CD4-positive, alpha-beta T cell treated with Interleukin-2 at 100 ng/mL for 4 hours (primary cell): Measurements from ENCODE around the gene GPX4.

Experiments
- DNase-seq: peaks from one replicate; pipeline ENCODE4 v3.0.0-alpha.2; 2020; ENCODE audit warnings: low spot score

The GPX4 gene

GRCh38 chr19:1130771-1131717 lies 27.2 kb downstream of the GPX4 start:
- peak; percentile 56 for DNase-seq

- DNase-seq: peak; percentile 87
Measured at GRCh38 chr19:1131718-1132551, 28.1 kb downstream of the GPX4 start.

DNA sequence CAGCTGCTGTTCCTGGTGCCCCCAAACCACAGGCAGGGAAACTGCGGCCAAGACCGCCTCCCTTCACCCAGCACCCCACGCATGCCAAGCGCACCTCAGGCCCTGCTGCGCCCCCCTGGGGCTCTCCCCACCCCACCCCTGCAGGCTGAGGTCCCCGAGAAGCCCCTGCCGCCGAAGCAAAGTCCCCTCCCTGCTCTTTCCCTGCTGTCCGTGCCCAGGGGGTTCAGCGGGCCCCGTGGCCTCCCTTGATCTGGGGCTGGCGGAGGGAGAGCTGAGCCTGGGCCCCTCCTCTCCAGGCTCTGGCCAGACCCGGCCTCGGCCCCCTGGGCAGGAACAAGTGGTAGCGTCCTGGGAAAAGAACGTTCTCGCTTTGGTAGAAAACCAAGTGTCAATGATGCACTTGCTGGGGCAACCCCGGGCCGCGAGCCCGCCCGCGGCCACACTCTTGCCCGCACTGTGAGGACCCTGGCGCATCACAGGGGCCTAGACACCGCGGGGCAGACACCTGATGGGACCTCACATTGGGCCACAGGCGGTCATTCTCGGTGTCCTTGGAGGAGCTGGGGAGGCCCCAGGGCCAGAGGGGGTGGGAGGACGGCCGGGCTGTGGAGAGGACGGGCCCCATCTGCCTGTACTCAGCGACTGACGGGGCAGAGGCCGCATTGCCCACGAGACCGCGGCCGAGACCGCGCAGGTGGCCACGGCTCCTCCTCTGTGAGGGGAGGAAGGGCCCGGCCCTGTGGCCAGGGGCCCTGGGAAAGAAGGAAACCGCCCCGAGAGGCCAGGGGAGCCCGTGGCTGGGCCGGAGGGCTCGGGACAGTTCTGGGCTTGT lies 29.0 kb downstream of the GPX4 start:
- DNase-seq: peak; percentile 5

GRCh38 chr19:1133471-1133929 lies 29.7 kb downstream of the GPX4 start:
- peak; percentile 85 for DNase-seq

GRCh38 chr19:1134431-1134830 lies 30.6 kb downstream of the GPX4 start:
- DNase-seq: no peak

- DNase-seq: no peak
Measured at GRCh38 chr19:1135454-1135853, 31.7 kb downstream of the GPX4 start.

DNA sequence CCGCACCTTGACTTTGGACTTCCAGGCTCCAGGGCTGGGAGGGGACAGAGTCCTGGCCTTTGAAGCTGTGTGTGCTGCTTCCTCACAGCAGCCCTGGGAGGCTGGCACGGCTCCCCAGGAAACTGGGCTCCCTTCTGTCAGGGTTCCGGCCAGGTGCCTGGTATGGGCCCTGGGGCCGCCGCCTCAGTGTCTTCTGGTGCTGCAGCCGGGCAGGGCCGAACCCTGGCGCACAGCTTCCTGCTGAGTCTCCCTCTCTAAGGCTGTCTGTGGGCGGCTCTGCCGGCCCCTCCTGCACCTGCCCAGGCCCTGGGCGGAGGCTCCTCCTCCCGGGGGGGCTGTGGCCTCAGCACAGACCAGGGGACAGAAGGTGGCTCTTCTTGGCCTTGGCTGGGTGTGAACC lies 32.4 kb downstream of the GPX4 start:
- DNase-seq: no peak

DNA sequence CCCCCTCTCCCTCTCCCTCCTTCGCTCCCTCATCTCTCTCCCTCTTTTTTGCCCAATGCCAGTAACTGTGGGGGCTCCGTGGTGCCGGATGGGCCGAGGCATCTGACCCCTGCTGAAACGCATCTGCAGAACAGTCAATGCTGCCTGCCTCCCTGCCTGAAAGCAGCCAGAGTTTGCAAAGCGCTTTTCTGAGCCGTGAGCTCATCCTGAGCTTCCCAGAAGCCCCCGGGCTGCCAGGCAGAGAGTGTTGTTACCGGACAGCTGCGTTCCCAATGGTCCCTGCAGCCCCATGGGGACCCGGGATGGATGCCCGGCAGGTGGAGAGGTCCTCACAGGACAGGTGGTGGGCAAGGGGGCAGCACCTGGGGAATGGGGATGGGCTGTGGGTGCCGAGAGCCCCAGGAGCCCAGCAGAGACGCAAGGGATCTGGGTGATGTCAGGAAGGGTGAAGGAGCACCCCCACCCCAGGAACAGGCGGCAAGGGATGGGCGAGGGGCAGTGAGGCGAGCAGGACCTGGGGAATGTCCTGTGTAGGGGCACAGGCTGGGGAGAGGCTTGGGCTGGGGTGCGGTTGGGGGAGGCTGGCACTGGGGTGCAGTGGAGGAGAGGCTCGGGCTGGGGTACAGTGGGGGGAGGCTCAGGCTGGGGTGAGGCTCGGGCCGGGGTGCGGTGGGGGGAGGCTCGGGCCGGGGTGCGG lies 33.0 kb downstream of the GPX4 start:
- DNase-seq: no peak

- no peak for DNase-seq
Measured at GRCh38 chr19:1138121-1138520, 34.3 kb downstream of the GPX4 start.

DNA sequence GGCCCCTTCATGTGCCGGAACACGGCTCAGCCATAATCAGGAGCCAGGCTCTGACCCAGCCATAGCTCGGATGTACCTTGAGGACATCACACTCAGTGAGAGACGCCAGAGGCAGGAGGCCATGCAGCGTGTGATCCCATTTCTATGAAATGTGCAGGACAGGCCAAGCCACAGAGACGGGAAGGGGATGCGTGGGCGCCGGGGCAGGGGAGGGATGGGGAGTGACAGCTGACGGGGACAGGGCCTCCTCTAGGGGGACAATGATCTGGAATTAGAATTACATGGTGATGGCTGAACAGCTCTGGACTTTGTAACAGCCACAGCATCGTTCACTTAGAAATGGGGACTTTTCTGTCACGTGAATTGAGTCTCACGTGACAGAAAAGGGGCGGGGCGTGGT lies 35.3 kb downstream of the GPX4 start:
- DNase-seq: no peak

GRCh38 chr19:1140272-1141027 lies 36.7 kb downstream of the GPX4 start:
- no peak for DNase-seq

DNA sequence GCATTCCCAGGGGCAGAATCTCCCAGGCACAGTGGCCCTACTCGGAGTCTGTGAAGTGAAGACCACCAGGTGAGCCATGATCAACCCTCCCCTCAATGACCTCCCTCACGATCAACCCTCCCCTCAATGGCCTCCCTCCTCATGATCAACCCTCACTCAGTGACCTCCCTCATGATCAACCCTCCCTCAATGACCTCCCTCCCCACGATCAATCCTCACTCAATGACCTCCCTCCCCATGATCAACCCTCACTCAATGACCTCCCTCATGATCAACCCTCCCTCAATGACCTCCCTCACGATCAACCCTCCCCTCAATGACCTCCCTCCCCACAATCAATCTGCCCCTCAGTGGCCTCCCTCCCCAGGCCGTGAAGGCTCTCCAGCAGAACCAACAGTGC lies 38.1 kb downstream of the GPX4 start:
- DNase-seq: no peak

GRCh38 chr19:1143828-1144399 lies 40.1 kb downstream of the GPX4 start:
- no peak for DNase-seq

DNA sequence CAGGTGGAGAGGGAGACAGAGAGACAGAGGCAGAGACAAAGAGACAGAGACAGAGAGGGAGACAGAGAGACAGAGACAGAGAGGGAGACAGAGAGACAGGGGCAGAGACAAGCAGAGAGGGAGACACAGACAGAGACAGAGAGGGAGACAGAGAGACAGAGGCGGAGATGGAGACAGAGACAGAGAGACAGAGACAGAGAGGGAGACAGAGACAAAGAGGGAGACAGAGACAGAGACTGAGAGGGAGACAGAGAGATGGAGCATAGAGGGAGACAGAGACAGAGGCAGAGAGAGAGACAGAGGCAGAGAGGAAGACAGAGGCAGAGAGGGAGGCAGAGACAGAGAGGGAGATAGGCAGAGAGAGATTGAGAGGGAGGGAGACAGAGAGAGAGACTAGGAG lies 40.9 kb downstream of the GPX4 start:
- no peak for DNase-seq

DNA sequence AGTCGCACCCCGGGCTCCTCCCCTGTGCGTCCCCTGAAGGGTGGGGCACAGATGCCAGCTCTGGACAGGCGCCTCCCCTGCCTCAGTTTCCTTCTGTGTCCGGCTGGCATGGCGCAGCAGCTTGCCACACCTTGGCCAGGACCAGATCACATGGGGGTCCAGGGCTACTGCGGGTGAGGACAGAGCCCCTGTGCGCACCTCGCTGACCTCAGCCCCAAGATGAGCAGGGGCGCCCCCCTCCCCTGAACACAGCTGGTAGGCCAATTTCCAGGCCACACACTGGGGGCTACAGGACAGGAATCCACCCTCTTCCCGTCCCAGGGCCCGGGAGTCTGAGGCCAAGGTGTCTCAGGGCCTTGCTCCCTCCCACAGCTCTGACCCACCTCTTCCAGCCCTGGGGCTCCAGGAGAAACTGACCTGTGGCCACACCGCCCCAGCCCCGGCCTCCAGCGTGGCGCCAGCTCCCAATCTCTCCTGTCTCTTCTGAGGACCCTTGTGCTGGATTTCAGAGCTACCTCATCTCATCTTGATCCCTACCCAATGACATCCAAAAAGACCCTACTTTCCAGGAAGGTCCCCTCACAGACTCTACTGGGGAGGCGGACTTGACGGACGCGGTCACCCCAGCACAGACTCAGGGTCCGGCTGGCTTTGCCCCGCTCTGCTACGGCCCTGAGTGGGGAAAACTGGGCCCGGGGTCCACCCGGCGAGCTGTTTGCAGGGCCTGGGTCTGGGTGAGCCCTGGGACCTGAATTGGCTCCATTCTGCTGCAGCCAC lies 42.0 kb downstream of the GPX4 start:
- DNase-seq: no peak

- no peak for DNase-seq
Measured at GRCh38 chr19:1146412-1146699, 42.6 kb downstream of the GPX4 start.

DNA sequence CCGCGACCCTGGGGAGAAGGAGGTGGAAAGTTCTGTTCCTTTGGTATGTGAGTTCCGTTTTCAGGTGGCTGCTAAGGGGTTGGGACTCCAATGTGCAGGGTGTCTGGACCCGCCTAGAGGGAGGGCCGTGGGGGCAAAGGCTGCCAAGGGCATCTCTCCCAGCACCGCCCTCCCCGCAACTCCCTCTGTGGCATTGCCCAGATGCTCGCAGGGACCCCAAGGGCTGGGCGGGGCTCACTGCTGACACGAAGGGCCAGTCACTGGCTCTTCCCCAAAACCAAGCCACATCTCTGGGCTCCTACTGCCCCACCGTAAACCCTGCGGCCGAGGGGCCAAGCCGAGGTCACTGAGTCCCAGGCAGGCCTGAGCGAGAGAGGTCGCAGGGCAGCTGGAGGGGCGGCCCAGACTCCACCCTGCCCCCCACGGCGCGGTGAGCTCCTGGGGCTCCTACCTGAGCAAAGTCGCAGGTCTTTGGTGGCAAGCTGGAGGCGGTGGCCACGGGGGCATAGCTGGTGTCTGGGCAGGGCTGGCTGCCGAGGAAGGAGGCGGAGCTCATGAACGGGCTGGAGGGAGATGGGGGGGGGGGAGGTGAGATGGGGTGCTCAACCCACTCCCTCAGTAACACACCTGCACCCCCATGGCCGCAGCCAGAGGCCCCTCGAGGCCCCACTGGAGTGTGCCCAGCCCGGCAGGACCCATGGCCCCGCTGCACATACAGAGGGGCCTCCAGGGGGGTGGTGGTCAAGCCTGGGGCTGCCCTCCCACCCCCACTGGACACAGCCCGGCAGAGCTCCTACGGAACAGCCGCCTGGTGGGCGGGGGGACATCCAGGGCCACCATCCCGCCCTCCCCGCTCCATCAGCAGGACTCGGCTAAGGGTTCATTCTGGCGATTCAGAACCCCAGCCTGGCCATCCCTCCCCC lies 43.3 kb downstream of the GPX4 start:
- no peak for DNase-seq

- no peak for DNase-seq
Measured at GRCh38 chr19:1147934-1148549, 44.2 kb downstream of the GPX4 start.
